AG04450 (cell line): ENCODE data around the gene PIP5K1C. TPM values are rescaled to one million over a fixed set of nuclear protein-coding genes. Genes with fewer than 3 reads are reported as not detected.

Source experiments
- CTCF ChIA-PET: fragments of 300-600, 350-600 bp; formaldehyde crosslinking; extraction: SDS; loops from one replicate; lab custom pipeline; 2022; ENCODE audit warnings: antibody characterized with exemption, inconsistent platforms; lab: Charles Lee
- POLR2A ChIA-PET: fragments of 350-600 bp; formaldehyde crosslinking; extraction: SDS; loops from one replicate; lab custom pipeline; 2021; ENCODE audit warnings: antibody characterized with exemption, inconsistent platforms; lab: Yijun Ruan, JAX
- DNase-seq: peaks from one replicate; pipeline ENCODE4 v3.0.0-alpha.2; 2011; ENCODE audit warnings: low read depth, low spot score
- H3K27ac ChIP-seq: one replicate; pipeline ENCODE4 v1.5.1; 2012; ENCODE audit warnings: low read depth, low read length, control low read depth
- H3K27me3 ChIP-seq: one replicate; pipeline ENCODE4 v1.6.0; 2012; ENCODE audit warnings: low read length; ENCODE audit not compliant: control insufficient read depth, insufficient read depth
- H3K4me3 ChIP-seq: 2 replicates; pipeline ENCODE4 v1.5.1; 2011; ENCODE audit warnings: mild to moderate bottlenecking, low read depth, low read length, control low read depth
- H3K9me3 ChIP-seq: 2 replicates; pipeline ENCODE4 v1.5.1; 2012; ENCODE audit warnings: low read length; ENCODE audit not compliant: control insufficient read depth, insufficient read depth
- polyA plus RNA-seq: library from polyadenylated mRNA; depleted of rRNA; stranded (reverse); fragments of >200 nt; gene quantifications from 2 replicates; pipeline ENCODE4 v1.2.3, GENCODE V29; 2011
- TF ChIP-seq, protein P1 (sequence below): IDR thresholded peaks from 2 replicates; pipeline ENCODE4 v1.5.1; 2011; ENCODE audit warnings: low read depth, low read length, control low read depth, inconsistent platforms

The PIP5K1C gene
- polyA plus RNA-seq, 1 experiment: 10.3 TPM

DNA sequence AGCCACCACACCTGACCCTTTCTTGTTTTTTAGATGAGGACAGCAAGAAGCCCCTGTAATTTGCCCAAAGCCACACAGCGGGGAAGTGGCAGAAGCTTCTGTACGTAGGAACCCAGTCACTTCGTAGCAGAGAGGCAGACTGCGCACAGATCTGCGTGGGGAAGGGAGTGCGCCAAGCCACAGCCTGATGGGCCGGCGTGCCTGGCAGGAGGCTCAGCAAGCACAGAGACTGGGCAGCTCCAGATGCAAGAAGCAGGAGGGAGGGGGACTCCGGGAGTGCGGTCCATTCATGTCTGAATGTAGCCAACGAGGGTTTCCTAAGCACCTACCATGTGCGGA, 7.6 kb upstream of the PIP5K1C start:
- H3K9me3 ChIP-seq: no peaks in the 10 kb centered on the region; the same call in 1 of the 2 replicates
- TF ChIP-seq, protein P1, sequence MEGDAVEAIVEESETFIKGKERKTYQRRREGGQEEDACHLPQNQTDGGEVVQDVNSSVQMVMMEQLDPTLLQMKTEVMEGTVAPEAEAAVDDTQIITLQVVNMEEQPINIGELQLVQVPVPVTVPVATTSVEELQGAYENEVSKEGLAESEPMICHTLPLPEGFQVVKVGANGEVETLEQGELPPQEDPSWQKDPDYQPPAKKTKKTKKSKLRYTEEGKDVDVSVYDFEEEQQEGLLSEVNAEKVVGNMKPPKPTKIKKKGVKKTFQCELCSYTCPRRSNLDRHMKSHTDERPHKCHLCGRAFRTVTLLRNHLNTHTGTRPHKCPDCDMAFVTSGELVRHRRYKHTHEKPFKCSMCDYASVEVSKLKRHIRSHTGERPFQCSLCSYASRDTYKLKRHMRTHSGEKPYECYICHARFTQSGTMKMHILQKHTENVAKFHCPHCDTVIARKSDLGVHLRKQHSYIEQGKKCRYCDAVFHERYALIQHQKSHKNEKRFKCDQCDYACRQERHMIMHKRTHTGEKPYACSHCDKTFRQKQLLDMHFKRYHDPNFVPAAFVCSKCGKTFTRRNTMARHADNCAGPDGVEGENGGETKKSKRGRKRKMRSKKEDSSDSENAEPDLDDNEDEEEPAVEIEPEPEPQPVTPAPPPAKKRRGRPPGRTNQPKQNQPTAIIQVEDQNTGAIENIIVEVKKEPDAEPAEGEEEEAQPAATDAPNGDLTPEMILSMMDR: no peak
- no peak overlapping the region for H3K4me3 ChIP-seq
- CTCF ChIA-PET: interaction anchor here (0.6 to 1.2 kb wide), 2 partner anchors 11 to 42 kb away, joined by 3 to 4 read pairs; no protein-coding TSS in a partner anchor
- no peak overlapping the region for H3K27ac ChIP-seq
- POLR2A ChIA-PET: no interaction called here
- no peak for DNase-seq
- H3K27me3 ChIP-seq: peaks cover 14% of the 10 kb centered on the region

DNA sequence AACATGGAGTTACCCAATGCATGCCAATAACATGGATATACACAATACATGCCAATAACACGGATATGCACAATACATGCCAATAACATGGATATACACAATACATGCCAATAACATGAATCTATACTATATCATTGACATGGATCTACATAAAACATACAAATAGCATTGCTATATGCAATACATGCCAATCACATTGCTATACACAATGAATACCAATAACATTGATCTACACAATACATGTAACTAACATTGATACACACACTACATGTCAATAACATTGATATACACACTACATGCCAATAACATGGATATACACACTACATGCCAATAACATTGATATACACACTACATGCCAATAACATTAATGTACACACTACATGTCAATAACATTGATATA, 932 bp upstream of the PIP5K1C start:
- POLR2A ChIA-PET: no interaction called here
- TF ChIP-seq, protein P1: no peak
- Histone ChIP-seq H3K4me3 (no peak overlapping the region), H3K27me3 (no peaks in the 10 kb centered on the region), H3K27ac (no peak overlapping the region), H3K9me3 (no peaks in the 10 kb centered on the region; the same call in 1 of the 2 replicates)
- no peak for DNase-seq
- CTCF ChIA-PET: interaction anchor here (0.7 to 1.6 kb wide), 2 partner anchors 30 to 36 kb away, joined by 4 to 6 read pairs; no protein-coding TSS in a partner anchor

DNA sequence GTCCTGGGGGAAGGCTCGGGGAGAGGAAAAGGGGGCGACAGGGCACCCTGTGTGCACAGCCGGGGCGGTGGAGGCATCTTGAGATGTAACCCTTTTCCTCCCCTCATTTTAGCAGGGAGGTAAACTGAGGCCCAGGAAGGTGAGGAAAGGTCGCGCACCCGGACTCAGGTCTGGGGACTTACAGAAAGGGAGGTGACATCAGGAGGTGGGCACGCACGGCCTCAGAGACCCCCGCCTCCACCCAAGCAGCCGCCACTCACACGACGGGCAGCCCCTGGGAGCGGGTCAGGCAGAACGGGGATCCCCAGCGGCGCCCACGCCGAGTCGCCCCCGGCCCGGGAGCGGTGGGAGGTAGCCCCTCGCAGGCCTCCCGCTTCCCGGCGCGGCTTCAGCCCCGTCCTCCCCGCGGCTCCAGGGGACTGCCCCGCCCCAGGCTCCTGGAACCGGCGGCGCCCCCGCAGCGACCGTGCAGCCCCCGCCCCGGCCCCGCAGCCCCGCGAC, 477 bp downstream of the PIP5K1C start:
- DNase-seq: no peak
- POLR2A ChIA-PET: no interaction called here
- TF ChIP-seq, protein P1: no peak
- CTCF ChIA-PET: interaction anchor here (0.5 to 1.3 kb wide), 3 partner anchors 34 to 47 kb away, joined by 3 to 4 read pairs (median 3); no protein-coding TSS in a partner anchor
- Histone ChIP-seq H3K27me3 (no peaks in the 10 kb centered on the region), H3K9me3 (no peaks in the 10 kb centered on the region; the same call in 1 of the 2 replicates), H3K4me3 (peak overlapping the region; percentile 80), H3K27ac (peak overlapping the region; percentile 47)

DNA sequence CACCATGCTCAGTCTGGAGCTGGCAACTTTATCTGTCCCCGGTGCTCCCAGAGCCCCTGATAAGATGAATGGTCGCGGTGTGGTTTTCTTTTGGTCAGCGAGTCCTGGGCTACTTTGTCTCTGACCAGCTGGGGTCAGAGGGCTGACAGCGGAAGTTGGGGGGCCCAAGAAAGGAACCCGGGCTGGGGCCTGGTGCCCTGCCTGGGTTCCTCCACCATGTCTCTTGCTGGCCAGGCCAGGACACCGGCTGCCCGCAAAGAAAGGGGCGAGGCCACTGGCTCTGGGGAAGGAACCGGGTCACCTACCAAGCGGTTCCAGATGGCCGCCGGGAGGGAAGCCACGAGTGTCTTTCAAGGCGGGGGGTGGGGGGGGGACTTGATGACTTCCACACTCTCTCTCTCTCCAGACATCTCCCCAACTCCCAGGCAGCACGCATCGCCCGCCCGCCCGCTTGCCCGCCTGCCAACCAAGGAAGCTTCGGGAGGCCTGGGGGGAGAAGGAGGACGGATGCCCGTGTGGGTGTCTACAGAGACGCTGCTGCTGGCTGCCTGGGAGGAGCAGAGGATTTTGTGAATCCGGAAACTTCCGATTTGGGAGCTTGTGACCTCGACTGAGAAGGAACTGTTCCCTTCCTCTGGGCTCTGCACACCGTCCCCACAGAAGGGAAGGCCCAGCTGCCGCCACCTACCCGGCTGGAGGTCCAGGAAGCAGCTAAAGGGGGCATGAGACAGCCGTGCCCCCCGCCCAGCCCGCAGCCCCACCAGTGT, 1.1 kb downstream of the PIP5K1C start:
- H3K27ac ChIP-seq: peak overlapping the region; percentile 47
- peak overlapping the region; percentile 80 for H3K4me3 ChIP-seq
- H3K27me3 ChIP-seq: no peaks in the 10 kb centered on the region
- CTCF ChIA-PET: interaction anchor here (1.1 to 1.3 kb wide), 2 partner anchors 33 to 34 kb away, joined by 3 to 4 read pairs; no protein-coding TSS in a partner anchor
- POLR2A ChIA-PET: no interaction called here
- no peak for DNase-seq
- TF ChIP-seq, protein P1: no peak
- H3K9me3 ChIP-seq: no peaks in the 10 kb centered on the region; the same call in 1 of the 2 replicates

DNA sequence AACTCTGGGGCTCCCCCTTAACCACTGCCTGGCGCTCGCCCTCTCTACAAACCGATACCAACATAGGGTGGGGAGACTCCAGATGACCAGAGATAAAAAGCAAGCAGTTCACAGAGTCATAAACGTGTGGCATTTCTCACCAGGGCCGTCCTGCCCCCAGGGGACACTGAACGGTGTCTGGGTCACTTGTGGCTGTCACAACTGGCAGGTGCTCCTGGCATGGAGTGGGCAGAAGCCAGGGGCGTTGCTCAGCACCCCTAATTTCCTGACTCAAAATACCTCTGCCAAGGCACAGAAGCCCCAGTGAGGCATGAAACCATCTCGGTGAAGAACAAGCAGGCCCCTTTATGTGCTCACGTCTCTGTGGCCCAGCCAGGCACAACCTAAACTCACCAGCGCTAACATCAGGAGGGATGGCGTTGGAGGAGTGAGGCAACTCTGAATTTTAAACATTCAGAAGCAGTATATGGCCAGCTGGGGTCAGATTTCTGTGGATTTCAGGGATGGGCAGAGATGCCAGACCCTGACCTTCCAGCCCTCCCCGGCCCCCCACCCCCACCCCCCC, 1.8 kb downstream of the PIP5K1C start:
- Histone ChIP-seq H3K27me3 (no peaks in the 10 kb centered on the region), H3K27ac (no peak overlapping the region), H3K9me3 (no peaks in the 10 kb centered on the region; the same call in 1 of the 2 replicates), H3K4me3 (peak overlapping the region; percentile 80)
- no peak for DNase-seq
- TF ChIP-seq, protein P1: no peak
- POLR2A ChIA-PET: no interaction called here
- CTCF ChIA-PET: interaction anchor here (0.5 to 1.1 kb wide), 2 partner anchors 33 to 47 kb away, joined by 3 to 4 read pairs; no protein-coding TSS in a partner anchor
